T1000 (cell line): ENCODE data around the gene TMC5.

Source experiments
- DNase-seq: peaks from one replicate; lab custom pipeline; 2025; ENCODE audit warnings: mixed read lengths; lab: John Stamatoyannopoulos, UW

TMC5 gene

GRCh38 chr16:19506965-19507364 is 89.3 kb downstream of the TMC5 start:
- no peak for DNase-seq

GRCh38 chr16:19507867-19508266 is 90.2 kb downstream of the TMC5 start:
- DNase-seq, result no peak

- DNase-seq, result no peak
Observed at GRCh38 chr16:19512297-19512696, 94.6 kb downstream of the TMC5 start.

GRCh38 chr16:19513377-19514053 is 95.8 kb downstream of the TMC5 start:
- no peak for DNase-seq

GRCh38 chr16:19515757-19516156 is 98.1 kb downstream of the TMC5 start:
- DNase-seq, result no peak

- no peak for DNase-seq
Observed at GRCh38 chr16:19517424-19518089, 99.9 kb downstream of the TMC5 start.

- no peak for DNase-seq
Observed at GRCh38 chr16:19518388-19518787, 100.7 kb downstream of the TMC5 start.

GRCh38 chr16:19520861-19521331 is 103.2 kb downstream of the TMC5 start:
- DNase-seq, result no peak

- peak; percentile 84 for DNase-seq
Observed at GRCh38 chr16:19521471-19522396, 104.1 kb downstream of the TMC5 start, which contains the start of gene GDE1. TSS of gene GDE1 (minus strand) at chr16:19522098. CDS start at chr16:19521964, 134 bp downstream.

- DNase-seq, result no peak
Observed at GRCh38 chr16:19522397-19522732, 104.7 kb downstream of the TMC5 start.

- no peak for DNase-seq
Observed at GRCh38 chr16:19522760-19523159, 105.1 kb downstream of the TMC5 start.

- DNase-seq, result no peak
Observed at GRCh38 chr16:19523184-19523558, 105.5 kb downstream of the TMC5 start.

GRCh38 chr16:19523559-19524355 is 106.1 kb downstream of the TMC5 start, which contains the start of gene CCP110:
TSS of gene CCP110 (plus strand) at chr16:19523942. CDS start at chr16:19527882, 3,940 bp downstream.
- peak; percentile 95 for DNase-seq

- DNase-seq, result no peak
Observed at GRCh38 chr16:19524356-19524615, 106.6 kb downstream of the TMC5 start.

GRCh38 chr16:19524616-19525384 is 107.1 kb downstream of the TMC5 start:
- DNase-seq, result no peak

- DNase-seq, result no peak
Observed at GRCh38 chr16:19525385-19525723, 107.7 kb downstream of the TMC5 start.

GRCh38 chr16:19527161-19527560 is 109.5 kb downstream of the TMC5 start:
- no peak for DNase-seq

GRCh38 chr16:19528666-19529065 is 111.0 kb downstream of the TMC5 start:
- no peak for DNase-seq

- no peak for DNase-seq
Observed at GRCh38 chr16:19532601-19533000, 114.9 kb downstream of the TMC5 start.

GRCh38 chr16:19540241-19540970 is 122.7 kb downstream of the TMC5 start:
- no peak for DNase-seq
